Middle frontal gyrus (tissue), 1 donor: ENCODE results near the gene CPM.

Experiments used
- DNase-seq: peaks from one replicate; pipeline ENCODE4 v3.0.0-alpha.2; 2015; ENCODE audit warnings: low spot score; ENCODE audit errors: extremely low spot score

Gene CPM

GRCh38 chr12:68880660-68881325 lies 52.2 kb downstream of the CPM start:
- no peak for DNase-seq

DNA sequence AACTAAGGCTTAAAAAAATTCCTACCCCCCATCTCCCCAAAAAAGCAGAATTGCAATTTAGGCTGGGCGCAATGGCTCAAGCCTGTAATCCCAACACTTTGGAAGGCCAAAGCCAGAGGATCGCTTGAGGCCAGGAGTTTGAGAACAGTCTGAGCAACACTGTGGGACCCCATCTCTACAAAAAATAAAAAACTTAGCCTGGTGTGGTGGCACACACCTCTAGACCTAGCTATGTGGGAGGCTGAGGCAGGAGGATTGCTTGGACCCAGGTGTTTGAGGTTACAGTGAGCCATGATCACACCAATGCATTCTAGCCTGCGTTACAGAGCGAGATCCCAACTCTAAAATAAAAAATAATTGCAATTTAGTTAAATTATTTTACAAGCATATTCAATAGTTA lies 54.1 kb downstream of the CPM start:
- no peak for DNase-seq

DNA sequence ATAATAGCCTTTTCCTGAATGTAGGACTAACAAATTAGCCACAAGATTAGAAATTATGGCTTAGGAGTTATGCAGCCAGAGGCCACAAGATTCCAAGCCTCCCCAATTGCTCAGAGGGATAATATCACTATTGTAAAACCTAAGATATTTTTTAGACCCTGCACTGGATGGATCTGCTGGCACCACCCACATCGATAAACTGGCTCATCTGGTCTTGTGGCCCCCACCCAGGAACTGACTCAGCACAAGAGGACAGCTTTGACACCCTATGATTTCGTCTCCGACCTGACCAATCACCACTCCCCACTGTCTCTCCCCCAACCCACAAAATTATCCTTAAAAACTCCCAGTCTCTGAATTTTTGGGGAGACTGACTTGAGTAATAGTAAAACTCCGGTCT lies 54.7 kb downstream of the CPM start:
- DNase-seq, result no peak

DNA sequence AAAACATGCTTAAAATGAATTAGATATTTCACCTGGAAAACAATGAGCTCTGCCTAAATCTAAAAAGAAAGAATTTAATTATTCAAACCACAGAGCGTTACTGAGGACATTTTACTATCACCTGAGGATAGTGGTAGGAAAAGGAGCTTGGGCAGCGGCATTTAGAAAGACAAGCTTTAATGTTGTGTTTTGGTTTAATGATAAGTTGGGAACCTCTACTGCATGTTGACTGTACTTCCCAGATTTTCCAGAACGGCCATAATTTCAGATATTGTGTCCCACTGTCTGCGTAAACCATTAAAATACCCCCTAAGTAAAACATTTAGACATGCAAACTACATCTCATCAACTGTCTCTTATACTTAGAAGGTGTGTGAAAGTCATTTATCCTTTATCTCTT lies 55.4 kb downstream of the CPM start:
- DNase-seq, result no peak

GRCh38 chr12:68876461-68876860 lies 56.5 kb downstream of the CPM start:
- no peak for DNase-seq

GRCh38 chr12:68873316-68873715 lies 59.7 kb downstream of the CPM start:
- no peak for DNase-seq

- DNase-seq, result no peak
These were observed 61.0 kb downstream of the CPM start for GRCh38 chr12:68871921-68872320.

GRCh38 chr12:68871396-68871795 lies 61.6 kb downstream of the CPM start:
- no peak for DNase-seq

DNA sequence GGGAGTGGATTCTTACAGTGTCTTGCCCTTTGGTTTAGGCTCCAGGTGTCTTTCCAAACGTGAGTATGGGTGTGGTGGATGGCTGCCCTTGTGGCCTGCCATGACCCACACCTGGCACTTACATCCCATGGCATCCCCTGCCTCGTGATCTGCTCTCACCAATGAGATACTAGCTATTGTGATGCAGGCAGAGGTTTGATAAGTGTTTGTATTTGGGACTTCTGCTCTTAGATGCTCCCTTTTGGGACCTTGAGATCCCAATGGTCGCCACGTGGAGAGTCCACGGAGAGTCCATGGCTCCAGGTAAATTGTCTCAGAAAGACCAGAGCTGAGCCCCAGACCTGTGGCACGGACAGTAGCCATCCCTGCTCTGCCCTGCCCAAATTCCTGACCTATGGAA lies 62.5 kb downstream of the CPM start:
- DNase-seq, result no peak

DNA sequence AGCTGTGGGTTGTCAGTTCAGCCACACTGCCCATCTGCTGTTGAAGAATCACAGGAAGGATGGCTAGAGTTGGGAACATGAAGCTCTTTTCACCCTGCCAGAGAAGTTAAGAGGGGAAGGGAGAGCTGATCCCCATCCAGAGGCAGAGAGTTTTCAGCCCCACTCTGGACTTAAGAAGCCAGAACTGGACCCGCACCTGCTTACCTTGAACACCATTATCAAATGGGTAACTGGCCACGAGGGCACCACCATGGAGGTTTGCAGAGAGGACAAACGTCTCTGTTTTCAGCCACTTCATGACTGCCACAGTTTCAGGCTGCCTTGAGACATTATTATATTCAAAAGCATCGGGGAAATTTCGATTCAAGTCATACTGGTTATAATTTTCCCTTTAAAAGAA lies 63.0 kb downstream of the CPM start:
- no peak for DNase-seq

DNA sequence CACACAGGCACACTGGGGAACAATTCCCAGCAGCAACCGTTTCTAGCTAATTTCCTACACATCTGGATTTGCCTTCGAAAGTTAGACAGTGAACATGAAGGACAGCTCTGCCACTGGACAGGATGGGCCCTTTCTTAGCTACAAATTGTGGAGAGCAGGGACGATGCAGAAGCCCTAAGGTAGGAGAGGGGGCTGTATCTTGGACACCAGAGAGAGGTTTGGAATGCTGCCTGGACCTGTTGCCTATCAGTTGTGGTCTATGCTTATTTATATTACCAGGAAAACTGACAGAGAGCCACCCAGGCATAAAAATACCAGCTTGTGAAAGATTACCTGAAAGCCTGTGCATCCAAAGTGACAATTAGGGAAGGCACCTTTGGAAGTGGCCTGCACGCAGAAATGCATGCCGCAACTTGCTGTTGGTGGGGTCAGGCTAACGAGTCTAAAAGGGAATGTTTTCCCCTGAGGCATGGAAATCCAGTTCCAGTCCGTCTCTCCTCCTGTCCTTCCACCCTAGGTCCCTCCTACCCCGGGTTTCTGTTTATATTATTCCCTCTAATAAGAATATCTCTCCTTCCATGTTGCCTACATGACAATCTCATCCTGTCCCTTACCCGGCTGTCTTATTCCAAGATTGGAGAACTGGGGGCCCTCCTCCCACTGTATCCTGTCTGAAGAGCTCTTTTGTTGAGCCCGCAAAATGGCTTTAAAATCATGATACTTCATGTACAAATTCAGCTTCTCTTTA lies 64.8 kb downstream of the CPM start:
- no peak for DNase-seq

GRCh38 chr12:68867606-68868005 lies 65.4 kb downstream of the CPM start:
- DNase-seq, result no peak

- DNase-seq, result no peak
These were observed 66.0 kb downstream of the CPM start for GRCh38 chr12:68866950-68867349.

DNA sequence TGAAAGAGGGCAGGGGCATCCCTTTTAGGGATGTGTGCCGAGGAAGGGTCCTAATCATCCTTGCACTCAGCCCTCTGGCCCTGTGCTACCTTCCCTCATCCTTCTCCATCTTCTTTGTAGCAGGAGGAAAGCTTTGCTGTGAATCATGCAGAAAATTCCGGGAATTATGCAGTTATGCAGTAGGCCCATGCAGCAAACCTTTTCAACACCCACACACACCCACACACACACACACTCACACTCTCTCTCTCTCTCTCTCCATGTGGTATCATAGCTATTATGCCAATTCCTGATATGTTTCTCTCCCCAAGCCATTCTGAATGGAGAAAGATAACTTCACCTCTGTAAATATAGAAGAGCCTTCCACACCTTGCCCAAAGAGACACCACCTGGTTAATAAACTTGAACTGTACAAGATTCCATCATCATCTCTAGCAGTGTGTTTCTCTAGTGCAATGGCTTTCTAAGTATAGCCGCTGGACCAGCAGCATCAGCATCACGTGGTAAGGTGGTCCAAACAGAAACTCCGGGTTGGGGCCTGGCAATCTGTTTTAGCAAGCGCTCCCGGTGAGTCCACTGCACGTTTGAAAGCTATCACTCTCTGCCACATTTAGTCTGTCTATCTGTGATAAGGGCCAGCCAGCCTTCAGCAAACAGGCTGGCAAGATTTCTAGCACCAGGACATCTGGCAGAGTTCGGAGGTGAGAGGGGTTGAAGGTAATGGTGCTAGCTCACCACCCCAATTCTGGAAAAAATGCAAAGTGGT lies 67.4 kb downstream of the CPM start:
- no peak for DNase-seq

DNA sequence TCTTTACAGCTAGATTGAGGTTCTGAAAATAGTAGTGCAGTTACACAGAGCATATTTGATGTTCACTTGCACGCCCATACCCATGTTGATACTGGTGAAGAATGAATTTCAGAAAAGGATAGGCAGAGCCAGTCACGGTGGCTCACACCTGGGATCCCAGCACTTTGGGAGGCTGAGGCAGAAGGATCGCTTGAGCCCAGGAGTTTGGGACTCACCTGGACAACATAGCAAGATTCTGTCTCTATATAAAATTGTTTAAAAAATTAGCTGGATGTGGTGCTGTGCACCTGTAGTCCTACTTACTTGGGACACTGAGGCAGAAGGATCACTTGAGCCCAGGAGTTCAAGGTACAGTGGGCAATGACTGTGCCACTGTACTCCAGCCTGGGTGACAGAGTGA lies 68.4 kb downstream of the CPM start:
- DNase-seq, result no peak

GRCh38 chr12:68863886-68864454 lies 69.0 kb downstream of the CPM start:
- DNase-seq, result peak; percentile 18

DNA sequence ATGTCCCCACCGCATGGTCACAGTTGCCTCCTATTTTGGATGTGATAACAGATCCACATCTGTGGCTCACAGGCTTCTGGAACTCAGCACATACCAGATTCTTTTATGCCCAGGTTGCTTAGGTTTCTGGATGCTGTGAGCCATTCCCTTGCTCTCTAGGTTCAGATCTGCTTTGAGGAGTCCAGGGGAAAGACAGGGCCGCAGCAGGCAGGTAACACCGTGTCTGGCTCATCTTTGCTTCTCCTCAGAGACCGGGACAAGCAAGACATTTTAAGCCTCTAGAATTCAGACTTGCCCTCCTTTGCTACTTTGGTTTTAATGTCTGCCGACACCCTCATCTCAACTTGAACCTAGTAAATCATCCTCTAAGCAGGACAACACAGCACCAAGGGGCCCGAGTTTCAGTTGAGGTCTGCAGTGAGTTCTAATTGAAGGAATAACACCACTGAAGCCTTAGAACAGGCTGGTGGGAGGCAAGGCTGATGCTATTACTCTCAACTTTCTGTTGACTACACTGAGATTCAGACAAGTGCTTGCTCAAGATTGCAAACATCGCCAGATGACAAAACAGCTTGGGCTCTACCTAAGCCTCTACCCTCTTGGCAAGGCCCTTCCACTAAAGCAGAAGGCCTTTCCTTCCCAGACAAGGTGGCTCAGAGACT lies 69.7 kb downstream of the CPM start:
- no peak for DNase-seq

- no peak for DNase-seq
These were observed 71.1 kb downstream of the CPM start for GRCh38 chr12:68861890-68862289.

- no peak for DNase-seq
These were observed 76.5 kb downstream of the CPM start for GRCh38 chr12:68856510-68856909.

DNA sequence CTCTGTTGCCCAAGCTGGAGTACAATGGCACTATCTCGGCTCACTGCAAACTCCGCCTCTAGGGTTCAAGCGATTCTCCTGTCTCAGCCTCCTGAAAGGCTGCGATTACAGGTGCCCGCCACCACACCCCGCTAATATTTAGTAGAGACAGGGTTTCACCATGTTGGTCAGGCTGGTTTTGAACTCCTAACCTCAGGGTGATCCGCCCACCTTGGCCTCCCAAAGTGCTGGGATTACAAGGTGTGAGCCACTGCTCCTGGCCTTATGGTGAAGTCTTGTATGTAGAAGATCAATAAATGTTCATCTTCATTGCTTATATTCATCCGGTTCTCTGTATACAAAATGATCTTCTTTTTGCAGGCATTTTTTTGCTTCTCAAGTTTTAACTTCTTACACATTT lies 77.2 kb downstream of the CPM start:
- no peak for DNase-seq

DNA sequence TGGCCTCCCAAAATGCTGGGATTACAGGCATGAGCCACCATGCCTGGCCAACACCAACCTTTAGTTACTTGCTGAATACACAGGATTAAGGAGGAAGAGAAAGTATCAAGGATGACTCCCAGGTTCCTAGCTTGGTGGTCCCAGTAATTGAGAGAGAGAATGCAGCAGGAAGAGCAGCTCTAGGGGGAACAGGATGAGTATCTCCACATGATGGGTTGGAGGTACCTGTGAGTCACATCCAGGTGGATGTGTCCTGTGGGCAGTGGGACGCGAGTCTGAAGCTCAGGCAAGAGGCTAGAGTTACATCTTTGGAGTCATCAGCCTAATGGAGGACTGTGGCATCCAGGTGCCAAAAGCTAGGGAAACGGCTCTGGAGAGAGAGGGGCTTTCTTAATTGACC lies 77.9 kb downstream of the CPM start:
- DNase-seq, result no peak

DNA sequence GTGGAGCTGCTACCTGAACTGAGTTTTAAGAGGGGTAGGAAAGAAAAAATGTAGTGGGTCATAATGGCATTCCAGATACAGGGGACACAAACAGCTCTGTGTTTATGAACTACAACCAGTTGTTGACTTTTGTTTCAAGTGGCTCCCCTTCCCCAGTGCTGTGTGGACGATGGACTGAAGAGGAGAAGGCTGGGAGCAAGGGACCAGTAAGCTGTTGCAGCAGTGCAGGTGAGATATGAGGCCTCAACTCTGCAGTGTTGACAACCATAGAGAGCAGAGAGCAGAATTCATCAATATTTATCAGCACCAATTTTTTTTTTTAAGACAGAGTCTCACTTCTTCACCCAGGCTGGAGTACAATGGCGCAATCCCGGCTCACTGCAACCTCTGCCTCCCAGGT lies 78.4 kb downstream of the CPM start:
- no peak for DNase-seq
